Measurements from ENCODE around the gene TCF15. TPM values are rescaled to one million over a fixed set of nuclear protein-coding genes. Genes with fewer than 3 reads are reported as not detected.

Gene TCF15
- total and polyA plus RNA-seq, 2 experiments from 2014 or later: 3.8 to 4.0 TPM

DNA sequence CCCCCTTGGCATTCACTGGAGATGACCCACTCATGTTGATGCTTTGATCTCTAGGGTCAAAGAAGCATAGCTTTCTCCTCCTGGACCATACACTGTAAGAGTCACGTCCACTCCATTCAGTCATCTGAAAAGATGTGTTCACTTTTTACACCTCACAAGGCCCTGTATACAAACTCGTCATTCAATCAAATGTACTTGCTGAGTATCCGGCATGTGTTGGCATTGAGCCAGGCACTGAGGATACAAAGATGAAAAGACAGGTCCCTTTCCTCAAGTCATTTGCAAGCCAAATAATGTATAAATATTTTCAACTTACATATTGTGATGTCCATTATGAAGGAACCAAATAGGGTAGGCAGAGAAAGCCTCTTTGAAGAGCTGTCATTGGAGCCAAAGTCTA, 34.0 kb downstream of the TCF15 start:
- no peaks in the 10 kb centered on the region for H3K27me3 ChIP-seq (ENCODE audit: insufficient read depth)
- H3K4me2 ChIP-seq: no peak overlapping the region
- H3K27ac Mint-ChIP-seq: no peak overlapping the region
- H2AFZ ChIP-seq: no peak overlapping the region
- H3K27ac ChIP-seq (ENCODE audit: low read depth): no peak overlapping the region
- H3K4me1 Mint-ChIP-seq: peaks cover 44% of the 10 kb centered on the region
- no peaks in the 10 kb centered on the region for H4K20me1 ChIP-seq (replicated peaks; ENCODE audit: insufficient read depth)
- 0 out of 2 replicates have a peak, but pooled peaks cover 6% of the 10 kb centered on the region for H3F3A ChIP-seq (replicated peaks; ENCODE audit: low read depth)
- DNase-seq (ENCODE audit: low spot score): no peak
- TF ChIP-seq, protein P1, sequence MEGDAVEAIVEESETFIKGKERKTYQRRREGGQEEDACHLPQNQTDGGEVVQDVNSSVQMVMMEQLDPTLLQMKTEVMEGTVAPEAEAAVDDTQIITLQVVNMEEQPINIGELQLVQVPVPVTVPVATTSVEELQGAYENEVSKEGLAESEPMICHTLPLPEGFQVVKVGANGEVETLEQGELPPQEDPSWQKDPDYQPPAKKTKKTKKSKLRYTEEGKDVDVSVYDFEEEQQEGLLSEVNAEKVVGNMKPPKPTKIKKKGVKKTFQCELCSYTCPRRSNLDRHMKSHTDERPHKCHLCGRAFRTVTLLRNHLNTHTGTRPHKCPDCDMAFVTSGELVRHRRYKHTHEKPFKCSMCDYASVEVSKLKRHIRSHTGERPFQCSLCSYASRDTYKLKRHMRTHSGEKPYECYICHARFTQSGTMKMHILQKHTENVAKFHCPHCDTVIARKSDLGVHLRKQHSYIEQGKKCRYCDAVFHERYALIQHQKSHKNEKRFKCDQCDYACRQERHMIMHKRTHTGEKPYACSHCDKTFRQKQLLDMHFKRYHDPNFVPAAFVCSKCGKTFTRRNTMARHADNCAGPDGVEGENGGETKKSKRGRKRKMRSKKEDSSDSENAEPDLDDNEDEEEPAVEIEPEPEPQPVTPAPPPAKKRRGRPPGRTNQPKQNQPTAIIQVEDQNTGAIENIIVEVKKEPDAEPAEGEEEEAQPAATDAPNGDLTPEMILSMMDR (conservative IDR thresholded peaks at IDR 0.05; ENCODE audit: low read depth in 2 of 2): no peak
- TF ChIP-seq, protein P2, sequence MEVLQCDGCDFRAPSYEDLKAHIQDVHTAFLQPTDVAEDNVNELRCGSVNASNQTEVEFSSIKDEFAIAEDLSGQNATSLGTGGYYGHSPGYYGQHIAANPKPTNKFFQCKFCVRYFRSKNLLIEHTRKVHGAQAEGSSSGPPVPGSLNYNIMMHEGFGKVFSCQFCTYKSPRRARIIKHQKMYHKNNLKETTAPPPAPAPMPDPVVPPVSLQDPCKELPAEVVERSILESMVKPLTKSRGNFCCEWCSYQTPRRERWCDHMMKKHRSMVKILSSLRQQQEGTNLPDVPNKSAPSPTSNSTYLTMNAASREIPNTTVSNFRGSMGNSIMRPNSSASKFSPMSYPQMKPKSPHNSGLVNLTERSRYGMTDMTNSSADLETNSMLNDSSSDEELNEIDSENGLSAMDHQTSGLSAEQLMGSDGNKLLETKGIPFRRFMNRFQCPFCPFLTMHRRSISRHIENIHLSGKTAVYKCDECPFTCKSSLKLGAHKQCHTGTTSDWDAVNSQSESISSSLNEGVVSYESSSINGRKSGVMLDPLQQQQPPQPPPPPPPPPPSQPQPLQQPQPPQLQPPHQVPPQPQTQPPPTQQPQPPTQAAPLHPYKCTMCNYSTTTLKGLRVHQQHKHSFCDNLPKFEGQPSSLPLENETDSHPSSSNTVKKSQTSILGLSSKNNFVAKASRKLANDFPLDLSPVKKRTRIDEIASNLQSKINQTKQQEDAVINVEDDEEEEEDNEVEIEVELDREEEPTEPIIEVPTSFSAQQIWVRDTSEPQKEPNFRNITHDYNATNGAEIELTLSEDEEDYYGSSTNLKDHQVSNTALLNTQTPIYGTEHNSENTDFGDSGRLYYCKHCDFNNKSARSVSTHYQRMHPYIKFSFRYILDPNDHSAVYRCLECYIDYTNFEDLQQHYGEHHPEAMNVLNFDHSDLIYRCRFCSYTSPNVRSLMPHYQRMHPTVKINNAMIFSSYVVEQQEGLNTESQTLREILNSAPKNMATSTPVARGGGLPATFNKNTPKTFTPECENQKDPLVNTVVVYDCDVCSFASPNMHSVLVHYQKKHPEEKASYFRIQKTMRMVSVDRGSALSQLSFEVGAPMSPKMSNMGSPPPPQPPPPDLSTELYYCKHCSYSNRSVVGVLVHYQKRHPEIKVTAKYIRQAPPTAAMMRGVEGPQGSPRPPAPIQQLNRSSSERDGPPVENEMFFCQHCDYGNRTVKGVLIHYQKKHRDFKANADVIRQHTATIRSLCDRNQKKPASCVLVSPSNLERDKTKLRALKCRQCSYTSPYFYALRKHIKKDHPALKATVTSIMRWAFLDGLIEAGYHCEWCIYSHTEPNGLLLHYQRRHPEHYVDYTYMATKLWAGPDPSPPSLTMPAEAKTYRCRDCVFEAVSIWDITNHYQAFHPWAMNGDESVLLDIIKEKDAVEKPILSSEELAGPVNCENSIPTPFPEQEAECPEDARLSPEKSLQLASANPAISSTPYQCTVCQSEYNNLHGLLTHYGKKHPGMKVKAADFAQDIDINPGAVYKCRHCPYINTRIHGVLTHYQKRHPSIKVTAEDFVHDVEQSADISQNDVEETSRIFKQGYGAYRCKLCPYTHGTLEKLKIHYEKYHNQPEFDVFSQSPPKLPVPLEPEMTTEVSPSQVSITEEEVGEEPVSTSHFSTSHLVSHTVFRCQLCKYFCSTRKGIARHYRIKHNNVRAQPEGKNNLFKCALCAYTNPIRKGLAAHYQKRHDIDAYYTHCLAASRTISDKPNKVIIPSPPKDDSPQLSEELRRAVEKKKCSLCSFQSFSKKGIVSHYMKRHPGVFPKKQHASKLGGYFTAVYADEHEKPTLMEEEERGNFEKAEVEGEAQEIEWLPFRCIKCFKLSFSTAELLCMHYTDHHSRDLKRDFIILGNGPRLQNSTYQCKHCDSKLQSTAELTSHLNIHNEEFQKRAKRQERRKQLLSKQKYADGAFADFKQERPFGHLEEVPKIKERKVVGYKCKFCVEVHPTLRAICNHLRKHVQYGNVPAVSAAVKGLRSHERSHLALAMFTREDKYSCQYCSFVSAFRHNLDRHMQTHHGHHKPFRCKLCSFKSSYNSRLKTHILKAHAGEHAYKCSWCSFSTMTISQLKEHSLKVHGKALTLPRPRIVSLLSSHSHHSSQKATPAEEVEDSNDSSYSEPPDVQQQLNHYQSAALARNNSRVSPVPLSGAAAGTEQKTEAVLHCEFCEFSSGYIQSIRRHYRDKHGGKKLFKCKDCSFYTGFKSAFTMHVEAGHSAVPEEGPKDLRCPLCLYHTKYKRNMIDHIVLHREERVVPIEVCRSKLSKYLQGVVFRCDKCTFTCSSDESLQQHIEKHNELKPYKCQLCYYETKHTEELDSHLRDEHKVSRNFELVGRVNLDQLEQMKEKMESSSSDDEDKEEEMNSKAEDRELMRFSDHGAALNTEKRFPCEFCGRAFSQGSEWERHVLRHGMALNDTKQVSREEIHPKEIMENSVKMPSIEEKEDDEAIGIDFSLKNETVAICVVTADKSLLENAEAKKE (CRISPR knock-in tag; IDR thresholded peaks at IDR 0.05): no peak
- no peak for TF ChIP-seq EZH2phosphoT487 (IDR thresholded peaks at IDR 0.05; ENCODE audit: unreplicated experiment)
- TF ChIP-seq POLR2AphosphoS5 (IDR thresholded peaks at IDR 0.05; ENCODE audit: low read depth): no peak
- no peak for TF ChIP-seq ZNF331 (CRISPR knock-in tag; IDR thresholded peaks at IDR 0.05; ENCODE audit: low read depth)
- TF ChIP-seq, protein P3, sequence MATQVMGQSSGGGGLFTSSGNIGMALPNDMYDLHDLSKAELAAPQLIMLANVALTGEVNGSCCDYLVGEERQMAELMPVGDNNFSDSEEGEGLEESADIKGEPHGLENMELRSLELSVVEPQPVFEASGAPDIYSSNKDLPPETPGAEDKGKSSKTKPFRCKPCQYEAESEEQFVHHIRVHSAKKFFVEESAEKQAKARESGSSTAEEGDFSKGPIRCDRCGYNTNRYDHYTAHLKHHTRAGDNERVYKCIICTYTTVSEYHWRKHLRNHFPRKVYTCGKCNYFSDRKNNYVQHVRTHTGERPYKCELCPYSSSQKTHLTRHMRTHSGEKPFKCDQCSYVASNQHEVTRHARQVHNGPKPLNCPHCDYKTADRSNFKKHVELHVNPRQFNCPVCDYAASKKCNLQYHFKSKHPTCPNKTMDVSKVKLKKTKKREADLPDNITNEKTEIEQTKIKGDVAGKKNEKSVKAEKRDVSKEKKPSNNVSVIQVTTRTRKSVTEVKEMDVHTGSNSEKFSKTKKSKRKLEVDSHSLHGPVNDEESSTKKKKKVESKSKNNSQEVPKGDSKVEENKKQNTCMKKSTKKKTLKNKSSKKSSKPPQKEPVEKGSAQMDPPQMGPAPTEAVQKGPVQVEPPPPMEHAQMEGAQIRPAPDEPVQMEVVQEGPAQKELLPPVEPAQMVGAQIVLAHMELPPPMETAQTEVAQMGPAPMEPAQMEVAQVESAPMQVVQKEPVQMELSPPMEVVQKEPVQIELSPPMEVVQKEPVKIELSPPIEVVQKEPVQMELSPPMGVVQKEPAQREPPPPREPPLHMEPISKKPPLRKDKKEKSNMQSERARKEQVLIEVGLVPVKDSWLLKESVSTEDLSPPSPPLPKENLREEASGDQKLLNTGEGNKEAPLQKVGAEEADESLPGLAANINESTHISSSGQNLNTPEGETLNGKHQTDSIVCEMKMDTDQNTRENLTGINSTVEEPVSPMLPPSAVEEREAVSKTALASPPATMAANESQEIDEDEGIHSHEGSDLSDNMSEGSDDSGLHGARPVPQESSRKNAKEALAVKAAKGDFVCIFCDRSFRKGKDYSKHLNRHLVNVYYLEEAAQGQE (IDR thresholded peaks at IDR 0.05; ENCODE audit: unreplicated experiment): no peak
- no peak for TF ChIP-seq CREB1 (CRISPR knock-in tag; IDR thresholded peaks at IDR 0.05; ENCODE audit: low read depth)
- no peak for TF ChIP-seq EZH2 (IDR thresholded peaks at IDR 0.05; ENCODE audit: low read depth, unreplicated experiment)
- TF ChIP-seq, protein P4, sequence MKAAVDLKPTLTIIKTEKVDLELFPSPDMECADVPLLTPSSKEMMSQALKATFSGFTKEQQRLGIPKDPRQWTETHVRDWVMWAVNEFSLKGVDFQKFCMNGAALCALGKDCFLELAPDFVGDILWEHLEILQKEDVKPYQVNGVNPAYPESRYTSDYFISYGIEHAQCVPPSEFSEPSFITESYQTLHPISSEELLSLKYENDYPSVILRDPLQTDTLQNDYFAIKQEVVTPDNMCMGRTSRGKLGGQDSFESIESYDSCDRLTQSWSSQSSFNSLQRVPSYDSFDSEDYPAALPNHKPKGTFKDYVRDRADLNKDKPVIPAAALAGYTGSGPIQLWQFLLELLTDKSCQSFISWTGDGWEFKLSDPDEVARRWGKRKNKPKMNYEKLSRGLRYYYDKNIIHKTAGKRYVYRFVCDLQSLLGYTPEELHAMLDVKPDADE (IDR thresholded peaks at IDR 0.05): no peak
- no peak for TF ChIP-seq NANOG (IDR thresholded peaks at IDR 0.05; ENCODE audit: borderline replicate concordance)
- no peaks in the 10 kb centered on the region for H3K36me3 Mint-ChIP-seq (ENCODE audit: low read depth)
- no peaks in the 10 kb centered on the region for H3K9me3 Mint-ChIP-seq
- no peak for ATAC-seq
- H3K79me2 ChIP-seq (replicated peaks; ENCODE audit: insufficient read depth): no peaks in the 10 kb centered on the region
- no peaks in the 10 kb centered on the region for H3K9me2 ChIP-seq (ENCODE audit: insufficient read depth)
- H3K4me1 ChIP-seq (ENCODE audit: insufficient read depth): peaks cover 23% of the 10 kb centered on the region
- H3K27me3 Mint-ChIP-seq (ENCODE audit: insufficient read depth, low read depth, poor library complexity): peaks cover 6% of the 10 kb centered on the region
- H3K4me3 Mint-ChIP-seq: no peak overlapping the region
- H3K36me3 ChIP-seq (ENCODE audit: insufficient read depth): no peaks in the 10 kb centered on the region
- H3K4me3 ChIP-seq: no peak overlapping the region

Measured in GM23338 (cell line).